Smooth muscle cell (in vitro differentiated cells): ENCODE data around the gene FBXL20. TPM values are rescaled to one million over a fixed set of nuclear protein-coding genes. Genes with fewer than 3 reads are reported as not detected.

Experiments
- DNase-seq: peaks from one replicate; lab custom pipeline; 2025; ENCODE audit not compliant: unreplicated experiment; lab: John Stamatoyannopoulos, UW
- H2AFZ ChIP-seq: fragments of 200-600 bp; sonication (generic); 2 replicates; pipeline ENCODE4 v1.6.0; 2016; ENCODE audit warnings: antibody characterized with exemption, low read depth, mild to moderate bottlenecking
- H3F3A ChIP-seq: fragments of 200-600 bp; sonication (generic); 2 replicates; pipeline ENCODE4 v1.6.0; 2017; ENCODE audit warnings: antibody characterized with exemption, low read depth
- H3K27ac ChIP-seq: fragments of 200-600 bp; sonication (generic); 2 replicates; pipeline ENCODE4 v1.5.1; 2016; ENCODE audit warnings: low read depth, mild to moderate bottlenecking
- H3K27me3 ChIP-seq: fragments of 200-600 bp; sonication (generic); 2 replicates; pipeline ENCODE4 v1.6.1; 2016; ENCODE audit warnings: low read depth, mild to moderate bottlenecking
- H3K36me3 ChIP-seq: fragments of 200-600 bp; sonication (generic); 2 replicates; pipeline ENCODE4 v1.5.1; 2016; ENCODE audit warnings: low read depth
- H3K4me1 ChIP-seq: fragments of 200-600 bp; sonication (generic); 2 replicates; pipeline ENCODE4 v1.5.1; 2016; ENCODE audit warnings: low read depth
- H3K4me2 ChIP-seq: fragments of 200-600 bp; sonication (generic); 2 replicates; pipeline ENCODE4 v1.6.0; 2016; ENCODE audit warnings: mild to moderate bottlenecking
- H3K4me3 ChIP-seq: fragments of 200-600 bp; sonication (generic); 2 replicates; pipeline ENCODE4 v1.5.1; 2016; ENCODE audit warnings: mild to moderate bottlenecking
- H3K79me2 ChIP-seq: fragments of 200-600 bp; sonication (generic); 2 replicates; pipeline ENCODE4 v1.6.0; 2016; ENCODE audit warnings: low read depth, mild to moderate bottlenecking
- H3K9ac ChIP-seq: fragments of 200-600 bp; sonication (generic); 2 replicates; pipeline ENCODE4 v1.6.0; 2016; ENCODE audit warnings: low read depth
- H3K9me3 ChIP-seq: fragments of 200-600 bp; sonication (generic); replicated peaks from 2 replicates; pipeline ENCODE4 v1.5.1; 2016; ENCODE audit warnings: low read depth
- H4K20me1 ChIP-seq: fragments of 200-600 bp; sonication (generic); 2 replicates; pipeline ENCODE4 v1.6.0; 2016; ENCODE audit warnings: low read depth
- CTCF ChIP-seq: fragments of 200-600 bp; sonication (generic); IDR thresholded peaks from 2 replicates; pipeline ENCODE4 v1.5.1; 2017; ENCODE audit warnings: borderline replicate concordance, mild to moderate bottlenecking, antibody characterized with exemption; ENCODE audit not compliant: insufficient read depth, poor library complexity, severe bottlenecking
- WGBS: methylation state at CpG from one replicate; pipeline ENCODE4 v1.1.7; 2016; ENCODE audit warnings: low lambda C conversion rate; 5-methylcytosine and 5-hydroxymethylcytosine counted together
- polyA plus RNA-seq: library from polyadenylated mRNA; unstranded; fragments of >200 nt; fragmentation: Nextera tagmentation; extraction: Ambion mirVana; gene quantifications from 2 replicates; pipeline ENCODE4 v1.2.1, GENCODE V29; 2016
- total RNA-seq: library from RNA; depleted of rRNA; stranded (reverse); fragments of >200 nt; gene quantifications from 2 replicates; pipeline ENCODE4 v1.2.3, GENCODE V29; 2014

FBXL20 gene
- total and polyA plus RNA-seq, 2 experiments from 2014 or later, result 8.0 to 19.9 TPM

- Histone ChIP-seq H3K27ac (no peak overlapping the region), H3K4me1 (peaks cover 8% of the 10 kb centered on the region), H4K20me1 (no peaks in the 10 kb centered on the region), H3K36me3 (no peaks in the 10 kb centered on the region), H3F3A (no peaks in the 10 kb centered on the region), H3K4me3 (no peak overlapping the region), H3K27me3 (peaks cover 8% of the 10 kb centered on the region), H3K4me2 (no peak overlapping the region), H3K9ac (no peak overlapping the region), H3K9me3 (no peaks in the 10 kb centered on the region), H2AFZ (no peak overlapping the region), H3K79me2 (no peaks in the 10 kb centered on the region)
- TF ChIP-seq CTCF, result peak; percentile 56
- 46% methylated on average over 18 of the region's 18 CpGs for WGBS
- DNase-seq, result no peak
Observed at GRCh38 chr17:39235555-39236449, 165.6 kb downstream of the FBXL20 start.

GRCh38 chr17:39231591-39232551 is 169.6 kb downstream of the FBXL20 start:
- H3K27ac ChIP-seq, result no peak overlapping the region
- no peaks in the 10 kb centered on the region for H4K20me1 ChIP-seq
- H2AFZ ChIP-seq, result peak overlapping the region; percentile 20
- H3K79me2 ChIP-seq, result no peaks in the 10 kb centered on the region
- DNase-seq, result no peak
- peak overlapping the region; percentile 19 for H3K4me3 ChIP-seq
- peak; percentile 57 for TF ChIP-seq CTCF
- H3F3A ChIP-seq, result no peaks in the 10 kb centered on the region
- H3K9ac ChIP-seq, result no peak overlapping the region
- peak overlapping the region; percentile 77 for H3K4me2 ChIP-seq
- WGBS, result 26% methylated on average over 20 of the region's 22 CpGs
- peaks cover 8% of the 10 kb centered on the region for H3K4me1 ChIP-seq
- H3K27me3 ChIP-seq, result no peaks in the 10 kb centered on the region
- H3K9me3 ChIP-seq, result no peaks in the 10 kb centered on the region
- H3K36me3 ChIP-seq, result no peaks in the 10 kb centered on the region

GRCh38 chr17:39231091-39231561 is 170.3 kb downstream of the FBXL20 start:
- H3K79me2 ChIP-seq, result no peaks in the 10 kb centered on the region
- peaks cover 13% of the 10 kb centered on the region for H3K4me1 ChIP-seq
- H3K27ac ChIP-seq, result no peak overlapping the region
- no peaks in the 10 kb centered on the region for H4K20me1 ChIP-seq
- no peak overlapping the region for H3K9ac ChIP-seq
- no peak overlapping the region for H3K4me3 ChIP-seq
- peak overlapping the region; percentile 20 for H2AFZ ChIP-seq
- no peak for DNase-seq
- 63% methylated on average over 10 of the region's 10 CpGs for WGBS
- H3F3A ChIP-seq, result no peaks in the 10 kb centered on the region
- peaks cover 6% of the 10 kb centered on the region for H3K27me3 ChIP-seq
- H3K36me3 ChIP-seq, result no peaks in the 10 kb centered on the region
- peak overlapping the region; percentile 77 for H3K4me2 ChIP-seq
- no peaks in the 10 kb centered on the region for H3K9me3 ChIP-seq
- no peak for TF ChIP-seq CTCF
